K562 (cell line): ENCODE data around the gene TMEM61. TPM values are rescaled to one million over a fixed set of nuclear protein-coding genes. Genes with fewer than 3 reads are reported as not detected.

Experiments used
- BACH1 ChIP-seq: fragments of 200-800 bp; sonication (Bioruptor generic); IDR thresholded peaks from 2 replicates; pipeline ENCODE4 v1.6.1; 2016; ENCODE audit warnings: missing genetic modification characterization, missing compliant biosample characterization
- BCOR ChIP-seq: fragments of 450-650 bp; IDR thresholded peaks from 2 replicates; pipeline ENCODE4 v1.6.1; 2016
- E2F4 ChIP-seq: sonication (generic); formaldehyde crosslinking; IDR thresholded peaks from 2 replicates; pipeline ENCODE4 v1.8.0; 2022; ENCODE audit warnings: mild to moderate bottlenecking, low read depth, missing genetic modification reagents
- FIP1L1 ChIP-seq: fragments of 200-400 bp; formaldehyde crosslinking; IDR thresholded peaks from 2 replicates; pipeline ENCODE4 v1.6.1; 2018; ENCODE audit warnings: mild to moderate bottlenecking, low read depth, low read length; ENCODE audit not compliant: poor library complexity, severe bottlenecking
- HMG20B ChIP-seq: fragments of 250-450 bp; sonication (Bioruptor Pico); IDR thresholded peaks from 2 replicates; pipeline ENCODE4 v1.5.0; 2021; ENCODE audit warnings: mild to moderate bottlenecking
- NFIX ChIP-seq: fragments of 250-450 bp; sonication (Bioruptor Pico); IDR thresholded peaks from 2 replicates; pipeline ENCODE4 v1.4.0; 2020; ENCODE audit warnings: low read depth, mild to moderate bottlenecking, moderate library complexity
- PTRF ChIP-seq: fragments of 450-650 bp; IDR thresholded peaks from 2 replicates; pipeline ENCODE4 v1.6.1; 2016; ENCODE audit warnings: mild to moderate bottlenecking, missing genetic modification characterization, missing compliant biosample characterization
- RAD21 ChIP-seq, 2 experiments: fragments of 250-450 bp in 1 of 2; fragments of 450-650 bp in 1 of 2; sonication (Bioruptor Pico) in 1 of 2; formaldehyde crosslinking in 1 of 2; IDR thresholded peaks in 1 of 2; conservative IDR thresholded peaks in 1 of 2; 2 replicates each; pipeline versions ENCODE4 v1.4.0 to v1.8.0; 2020 to 2022; ENCODE audit warnings: mild to moderate bottlenecking in 2 of 2, moderate library complexity in 1 of 2
- ZBTB12 ChIP-seq: fragments of 250-450 bp; sonication (Bioruptor Pico); IDR thresholded peaks from 2 replicates; pipeline ENCODE4 v1.4.0; 2020
- ZFP36 ChIP-seq: fragments of 150-350 bp; IDR thresholded peaks from 2 replicates; pipeline ENCODE4 v1.6.1; 2018; ENCODE audit warnings: low read length, low read depth; ENCODE audit not compliant: partially characterized antibody
- polyA plus RNA-seq, 8 experiments: library from polyadenylated mRNA; depleted of rRNA in 4 of 8; stranded (reverse) in 5 of 8; unstranded in 3 of 8; fragments of >200 nt; fragmentation: Nextera tagmentation in 2 of 8; fragmentation: Illumina TruSeq in 1 of 8; extraction: Ambion mirVana in 2 of 8; extraction: Trizol in 1 of 8; gene quantifications; 2 replicates each; pipeline versions ENCODE4 v1.2.1 to v1.2.3, GENCODE V29; 2011 to 2014; ENCODE audit warnings: inconsistent platforms in 1 of 8, missing spikeins in 1 of 8
- total RNA-seq, 7 experiments: library from RNA; depleted of rRNA in 6 of 7; stranded (reverse); fragments of >200 nt in 6 of 7; fragmentation: Illumina TruSeq in 2 of 7; extraction: Trizol in 2 of 7; gene quantifications; 2 replicates each; pipeline versions ENCODE4 v1.2.1 to v1.2.3, GENCODE V29; 2011 to 2021; ENCODE audit warnings: low replicate concordance in 1 of 7
- TF ChIP-seq, protein P1 (sequence below): fragments of 250-450 bp; sonication (Bioruptor Pico); IDR thresholded peaks from 2 replicates; pipeline ENCODE4 v1.5.0; 2021
- TF ChIP-seq, protein P2 (sequence below): fragments of 250-450 bp; sonication (Bioruptor Pico); IDR thresholded peaks from 2 replicates; pipeline ENCODE4 v1.4.0; 2020; ENCODE audit warnings: mild to moderate bottlenecking, moderate library complexity
- TF ChIP-seq, protein P3 (sequence below): IDR thresholded peaks from 3 replicates; pipeline ENCODE4 v1.6.1; 2011; ENCODE audit warnings: borderline replicate concordance, mild to moderate bottlenecking, moderate library complexity; ENCODE audit not compliant: insufficient read length; ENCODE audit errors: extremely low read depth

Gene TMEM61
- total and polyA plus RNA-seq, 9 of the 15 experiments (the other 6 are each of a cell fraction or from before 2014, with no cell fraction given), result not detected

GRCh38 chr1:54986533-54986932, 6.1 kb downstream of the TMEM61 start (continued):
- peak; percentile 40; the same call in 1 of the 2 replicates for TF ChIP-seq BCOR
- TF ChIP-seq HMG20B, result no peak
- TF ChIP-seq ZBTB12 (CRISPR knock-in tag), result no peak
- no peak for TF ChIP-seq BACH1
- TF ChIP-seq NFIX (CRISPR knock-in tag), result no peak
- TF ChIP-seq, protein P1, sequence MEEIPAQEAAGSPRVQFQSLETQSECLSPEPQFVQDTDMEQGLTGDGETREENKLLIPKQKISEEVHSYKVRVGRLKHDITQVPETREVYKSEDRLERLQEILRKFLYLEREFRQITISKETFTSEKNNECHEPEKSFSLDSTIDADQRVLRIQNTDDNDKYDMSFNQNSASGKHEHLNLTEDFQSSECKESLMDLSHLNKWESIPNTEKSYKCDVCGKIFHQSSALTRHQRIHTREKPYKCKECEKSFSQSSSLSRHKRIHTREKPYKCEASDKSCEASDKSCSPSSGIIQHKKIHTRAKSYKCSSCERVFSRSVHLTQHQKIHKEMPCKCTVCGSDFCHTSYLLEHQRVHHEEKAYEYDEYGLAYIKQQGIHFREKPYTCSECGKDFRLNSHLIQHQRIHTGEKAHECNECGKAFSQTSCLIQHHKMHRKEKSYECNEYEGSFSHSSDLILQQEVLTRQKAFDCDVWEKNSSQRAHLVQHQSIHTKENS (CRISPR knock-in tag), result no peak
- no peak for TF ChIP-seq RAD21 (CRISPR knock-in tag; conservative IDR thresholded peaks at IDR 0.05 in 1 of 2, IDR thresholded peaks at IDR 0.05 in 1 of 2)
- TF ChIP-seq, protein P2, sequence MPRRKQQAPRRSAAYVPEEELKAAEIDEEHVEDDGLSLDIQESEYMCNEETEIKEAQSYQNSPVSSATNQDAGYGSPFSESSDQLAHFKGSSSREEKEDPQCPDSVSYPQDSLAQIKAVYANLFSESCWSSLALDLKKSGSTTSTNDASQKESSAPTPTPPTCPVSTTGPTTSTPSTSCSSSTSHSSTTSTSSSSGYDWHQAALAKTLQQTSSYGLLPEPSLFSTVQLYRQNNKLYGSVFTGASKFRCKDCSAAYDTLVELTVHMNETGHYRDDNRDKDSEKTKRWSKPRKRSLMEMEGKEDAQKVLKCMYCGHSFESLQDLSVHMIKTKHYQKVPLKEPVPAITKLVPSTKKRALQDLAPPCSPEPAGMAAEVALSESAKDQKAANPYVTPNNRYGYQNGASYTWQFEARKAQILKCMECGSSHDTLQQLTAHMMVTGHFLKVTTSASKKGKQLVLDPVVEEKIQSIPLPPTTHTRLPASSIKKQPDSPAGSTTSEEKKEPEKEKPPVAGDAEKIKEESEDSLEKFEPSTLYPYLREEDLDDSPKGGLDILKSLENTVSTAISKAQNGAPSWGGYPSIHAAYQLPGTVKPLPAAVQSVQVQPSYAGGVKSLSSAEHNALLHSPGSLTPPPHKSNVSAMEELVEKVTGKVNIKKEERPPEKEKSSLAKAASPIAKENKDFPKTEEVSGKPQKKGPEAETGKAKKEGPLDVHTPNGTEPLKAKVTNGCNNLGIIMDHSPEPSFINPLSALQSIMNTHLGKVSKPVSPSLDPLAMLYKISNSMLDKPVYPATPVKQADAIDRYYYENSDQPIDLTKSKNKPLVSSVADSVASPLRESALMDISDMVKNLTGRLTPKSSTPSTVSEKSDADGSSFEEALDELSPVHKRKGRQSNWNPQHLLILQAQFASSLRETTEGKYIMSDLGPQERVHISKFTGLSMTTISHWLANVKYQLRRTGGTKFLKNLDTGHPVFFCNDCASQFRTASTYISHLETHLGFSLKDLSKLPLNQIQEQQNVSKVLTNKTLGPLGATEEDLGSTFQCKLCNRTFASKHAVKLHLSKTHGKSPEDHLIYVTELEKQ (CRISPR knock-in tag), result no peak
- TF ChIP-seq E2F4, result no peak
- TF ChIP-seq, protein P3, sequence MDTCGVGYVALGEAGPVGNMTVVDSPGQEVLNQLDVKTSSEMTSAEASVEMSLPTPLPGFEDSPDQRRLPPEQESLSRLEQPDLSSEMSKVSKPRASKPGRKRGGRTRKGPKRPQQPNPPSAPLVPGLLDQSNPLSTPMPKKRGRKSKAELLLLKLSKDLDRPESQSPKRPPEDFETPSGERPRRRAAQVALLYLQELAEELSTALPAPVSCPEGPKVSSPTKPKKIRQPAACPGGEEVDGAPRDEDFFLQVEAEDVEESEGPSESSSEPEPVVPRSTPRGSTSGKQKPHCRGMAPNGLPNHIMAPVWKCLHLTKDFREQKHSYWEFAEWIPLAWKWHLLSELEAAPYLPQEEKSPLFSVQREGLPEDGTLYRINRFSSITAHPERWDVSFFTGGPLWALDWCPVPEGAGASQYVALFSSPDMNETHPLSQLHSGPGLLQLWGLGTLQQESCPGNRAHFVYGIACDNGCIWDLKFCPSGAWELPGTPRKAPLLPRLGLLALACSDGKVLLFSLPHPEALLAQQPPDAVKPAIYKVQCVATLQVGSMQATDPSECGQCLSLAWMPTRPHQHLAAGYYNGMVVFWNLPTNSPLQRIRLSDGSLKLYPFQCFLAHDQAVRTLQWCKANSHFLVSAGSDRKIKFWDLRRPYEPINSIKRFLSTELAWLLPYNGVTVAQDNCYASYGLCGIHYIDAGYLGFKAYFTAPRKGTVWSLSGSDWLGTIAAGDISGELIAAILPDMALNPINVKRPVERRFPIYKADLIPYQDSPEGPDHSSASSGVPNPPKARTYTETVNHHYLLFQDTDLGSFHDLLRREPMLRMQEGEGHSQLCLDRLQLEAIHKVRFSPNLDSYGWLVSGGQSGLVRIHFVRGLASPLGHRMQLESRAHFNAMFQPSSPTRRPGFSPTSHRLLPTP, result peak; percentile 72
- no peak for TF ChIP-seq PTRF (tag)
- no peak for TF ChIP-seq FIP1L1
- TF ChIP-seq ZFP36, result peak; percentile 100
